ENCODE results near the gene ORAI1.

ORAI1 gene

DNA sequence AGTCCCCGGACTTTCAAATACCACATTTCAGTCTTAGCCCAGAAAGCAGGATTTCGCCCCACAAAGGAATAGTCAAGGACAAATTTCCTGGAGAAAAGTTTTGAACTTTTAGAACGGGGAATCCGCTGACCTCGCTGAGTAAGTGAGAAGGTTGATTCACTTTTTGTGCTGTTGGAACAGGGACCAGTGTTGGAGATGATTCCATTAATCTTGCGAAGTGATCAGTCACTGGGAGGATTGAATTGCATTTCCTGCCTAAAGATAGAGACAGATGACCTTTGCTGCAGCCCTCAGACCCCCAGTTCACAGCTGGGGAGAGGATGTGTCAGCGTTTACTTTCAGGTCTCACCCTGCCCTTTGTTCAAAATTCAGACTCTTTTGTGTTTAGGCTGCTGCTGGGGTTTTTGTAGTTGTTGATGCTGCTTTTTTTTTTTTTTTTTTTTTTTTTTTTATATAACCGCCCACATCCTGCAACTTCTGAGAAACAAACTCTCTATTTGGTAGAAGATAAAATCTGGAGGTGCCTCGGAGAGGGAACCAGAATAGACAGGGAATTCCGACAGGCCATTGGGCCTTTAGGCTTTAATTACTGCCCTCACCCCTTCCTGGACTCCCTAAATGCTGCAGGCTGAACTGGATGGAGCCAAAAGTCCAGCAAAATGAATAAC is 35.7 kb upstream of the ORAI1 start:
- DNase-seq (ENCODE audit: extremely low spot score), result no peak
- no peak for TF ChIP-seq FOXK2 (IDR thresholded peaks at IDR 0.05)
- no peak for TF ChIP-seq NFRKB (IDR thresholded peaks at IDR 0.05)
- TF ChIP-seq LEF1 (IDR thresholded peaks at IDR 0.05; ENCODE audit: borderline replicate concordance), result no peak
- no peak for TF ChIP-seq ARNT (IDR thresholded peaks at IDR 0.05)
- TF ChIP-seq FOXA1 (IDR thresholded peaks at IDR 0.05), result no peak
- no peak for TF ChIP-seq TARDBP (IDR thresholded peaks at IDR 0.05)
- no peak for TF ChIP-seq FOXM1 (IDR thresholded peaks at IDR 0.05; ENCODE audit: borderline replicate concordance)
- TF ChIP-seq ZNF384 (IDR thresholded peaks at IDR 0.05), result no peak
- TF ChIP-seq HDGF (IDR thresholded peaks at IDR 0.05; ENCODE audit: borderline replicate concordance), result no peak
- TF ChIP-seq L3MBTL2 (conservative IDR thresholded peaks at IDR 0.05), result no peak
- TF ChIP-seq, protein P1, sequence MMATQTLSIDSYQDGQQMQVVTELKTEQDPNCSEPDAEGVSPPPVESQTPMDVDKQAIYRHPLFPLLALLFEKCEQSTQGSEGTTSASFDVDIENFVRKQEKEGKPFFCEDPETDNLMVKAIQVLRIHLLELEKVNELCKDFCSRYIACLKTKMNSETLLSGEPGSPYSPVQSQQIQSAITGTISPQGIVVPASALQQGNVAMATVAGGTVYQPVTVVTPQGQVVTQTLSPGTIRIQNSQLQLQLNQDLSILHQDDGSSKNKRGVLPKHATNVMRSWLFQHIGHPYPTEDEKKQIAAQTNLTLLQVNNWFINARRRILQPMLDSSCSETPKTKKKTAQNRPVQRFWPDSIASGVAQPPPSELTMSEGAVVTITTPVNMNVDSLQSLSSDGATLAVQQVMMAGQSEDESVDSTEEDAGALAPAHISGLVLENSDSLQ (IDR thresholded peaks at IDR 0.05), result no peak
- TF ChIP-seq ELF4 (IDR thresholded peaks at IDR 0.05), result no peak
- TF ChIP-seq SUZ12 (IDR thresholded peaks at IDR 0.05), result no peak
- TF ChIP-seq SP1 (IDR thresholded peaks at IDR 0.05), result no peak
- TF ChIP-seq CTBP1 (IDR thresholded peaks at IDR 0.05; ENCODE audit: borderline replicate concordance), result no peak
- no peak for TF ChIP-seq BHLHE40 (IDR thresholded peaks at IDR 0.05; ENCODE audit: borderline replicate concordance)
- ChIA-PET POLR2A (no interaction called here), CTCF (interaction anchor here (0.6 kb wide), 1 partner anchor 92 kb away, joined by 5 read pairs; no protein-coding TSS in a partner anchor)

DNA sequence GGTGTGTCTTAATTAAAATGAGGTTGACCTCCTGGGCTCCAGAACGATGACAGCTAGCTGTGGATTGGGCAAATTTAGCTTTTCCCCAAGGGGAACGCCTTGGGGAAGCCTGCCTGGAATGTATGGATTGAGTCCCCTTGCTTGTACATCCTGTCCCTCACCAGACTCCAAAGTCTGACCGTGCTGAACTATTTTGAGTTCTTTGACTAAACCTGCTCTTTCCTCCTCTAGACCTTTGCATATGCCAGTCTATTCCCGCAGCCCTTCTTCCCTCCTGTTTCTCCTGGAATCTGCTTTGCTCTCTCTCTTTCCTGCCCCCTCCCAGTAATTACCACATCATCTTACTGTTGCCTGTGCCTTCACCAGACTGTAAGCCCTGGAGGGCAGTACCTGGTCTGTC is 34.0 kb upstream of the ORAI1 start:
- ChIA-PET CTCF (no interaction called here), POLR2A (interaction anchor here (0.7 kb wide), 1 partner anchor 15 kb away, joined by 3 read pairs; no protein-coding TSS in a partner anchor)
- TF ChIP-seq ARNT (IDR thresholded peaks at IDR 0.05), result no peak
- TF ChIP-seq ELF4 (IDR thresholded peaks at IDR 0.05), result no peak
- TF ChIP-seq BHLHE40 (IDR thresholded peaks at IDR 0.05; ENCODE audit: borderline replicate concordance), result no peak
- TF ChIP-seq, protein P1 (IDR thresholded peaks at IDR 0.05), result no peak
- no peak for TF ChIP-seq ZNF384 (IDR thresholded peaks at IDR 0.05)
- no peak for TF ChIP-seq FOXK2 (IDR thresholded peaks at IDR 0.05)
- TF ChIP-seq SUZ12 (IDR thresholded peaks at IDR 0.05), result no peak
- TF ChIP-seq SP1 (IDR thresholded peaks at IDR 0.05), result no peak
- no peak for TF ChIP-seq LEF1 (IDR thresholded peaks at IDR 0.05; ENCODE audit: borderline replicate concordance)
- TF ChIP-seq FOXM1 (IDR thresholded peaks at IDR 0.05; ENCODE audit: borderline replicate concordance), result no peak
- no peak for DNase-seq (ENCODE audit: extremely low spot score)

DNA sequence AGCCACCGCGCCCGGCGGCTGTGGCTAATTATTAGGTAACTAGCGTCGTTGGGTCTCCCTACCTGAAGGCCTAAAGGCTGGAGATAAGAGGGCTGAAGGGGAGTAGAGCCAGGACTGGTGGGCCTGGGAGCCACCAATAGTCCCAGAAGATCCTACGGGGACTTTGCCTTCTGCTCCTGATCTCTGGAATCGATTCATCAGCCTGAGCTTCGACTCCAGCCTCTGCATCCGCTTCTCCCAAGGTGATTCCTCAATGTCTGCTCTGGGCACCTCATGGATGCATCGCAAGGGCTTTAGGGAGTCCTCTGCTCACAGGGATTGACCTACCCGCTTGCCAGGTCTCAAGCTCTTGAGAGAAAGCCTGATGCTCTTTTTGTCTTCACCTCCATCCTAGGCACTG is 30.8 kb upstream of the ORAI1 start:
- ChIA-PET POLR2A (no interaction called here), CTCF (no interaction called here)
- peak; percentile 4 for DNase-seq (ENCODE audit: extremely low spot score)
- TF ChIP-seq BHLHE40 (IDR thresholded peaks at IDR 0.05; ENCODE audit: borderline replicate concordance), result no peak
- TF ChIP-seq, protein P1 (IDR thresholded peaks at IDR 0.05), result no peak
- no peak for TF ChIP-seq FOXA1 (IDR thresholded peaks at IDR 0.05)
- TF ChIP-seq NFRKB (IDR thresholded peaks at IDR 0.05), result no peak
- TF ChIP-seq ARNT (IDR thresholded peaks at IDR 0.05), result no peak
- no peak for TF ChIP-seq LEF1 (IDR thresholded peaks at IDR 0.05; ENCODE audit: borderline replicate concordance)
- no peak for TF ChIP-seq SUZ12 (IDR thresholded peaks at IDR 0.05)
- no peak for TF ChIP-seq SP1 (IDR thresholded peaks at IDR 0.05)
- no peak for TF ChIP-seq CTBP1 (IDR thresholded peaks at IDR 0.05; ENCODE audit: borderline replicate concordance)
- TF ChIP-seq L3MBTL2 (conservative IDR thresholded peaks at IDR 0.05), result no peak

DNA sequence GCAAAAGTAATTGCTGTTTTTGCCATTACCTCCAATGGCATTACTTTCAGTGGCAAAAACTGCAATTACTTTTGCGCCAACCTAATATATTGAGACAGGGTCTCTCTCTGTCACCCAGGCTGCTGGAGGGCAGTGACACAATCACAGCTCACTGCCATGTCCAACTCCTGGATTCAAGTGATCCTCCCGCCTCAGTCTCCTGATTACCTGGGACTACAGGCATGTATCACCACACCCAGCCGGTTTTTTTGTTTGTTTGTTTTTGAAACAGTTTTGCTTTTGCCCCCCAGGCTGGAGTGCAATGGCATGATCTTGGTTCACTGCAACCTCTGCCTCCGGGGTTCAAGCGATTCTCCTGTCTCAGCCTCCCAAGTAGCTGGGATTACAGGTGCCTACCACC is 29.8 kb upstream of the ORAI1 start:
- CTCF ChIA-PET, result interaction anchor here (0.6 kb wide), 1 partner anchor 429 kb away, joined by 3 read pairs; no protein-coding TSS in a partner anchor
- no peak for DNase-seq (ENCODE audit: extremely low spot score)
- TF ChIP-seq FOXK2 (IDR thresholded peaks at IDR 0.05) (no peak), ELF4 (IDR thresholded peaks at IDR 0.05) (no peak), SUZ12 (IDR thresholded peaks at IDR 0.05) (no peak), LEF1 (IDR thresholded peaks at IDR 0.05; ENCODE audit: borderline replicate concordance) (no peak), FOXM1 (IDR thresholded peaks at IDR 0.05; ENCODE audit: borderline replicate concordance) (no peak), ZNF384 (IDR thresholded peaks at IDR 0.05) (no peak), CTBP1 (IDR thresholded peaks at IDR 0.05; ENCODE audit: borderline replicate concordance) (no peak), HDGF (IDR thresholded peaks at IDR 0.05; ENCODE audit: borderline replicate concordance) (no peak), BHLHE40 (IDR thresholded peaks at IDR 0.05; ENCODE audit: borderline replicate concordance) (no peak), NFRKB (IDR thresholded peaks at IDR 0.05) (no peak), SP1 (IDR thresholded peaks at IDR 0.05) (no peak), TARDBP (IDR thresholded peaks at IDR 0.05) (no peak), L3MBTL2 (conservative IDR thresholded peaks at IDR 0.05) (no peak), ARNT (IDR thresholded peaks at IDR 0.05) (no peak), FOXA1 (IDR thresholded peaks at IDR 0.05) (no peak)
- TF ChIP-seq, protein P1 (IDR thresholded peaks at IDR 0.05), result no peak
- POLR2A ChIA-PET, result no interaction called here

DNA sequence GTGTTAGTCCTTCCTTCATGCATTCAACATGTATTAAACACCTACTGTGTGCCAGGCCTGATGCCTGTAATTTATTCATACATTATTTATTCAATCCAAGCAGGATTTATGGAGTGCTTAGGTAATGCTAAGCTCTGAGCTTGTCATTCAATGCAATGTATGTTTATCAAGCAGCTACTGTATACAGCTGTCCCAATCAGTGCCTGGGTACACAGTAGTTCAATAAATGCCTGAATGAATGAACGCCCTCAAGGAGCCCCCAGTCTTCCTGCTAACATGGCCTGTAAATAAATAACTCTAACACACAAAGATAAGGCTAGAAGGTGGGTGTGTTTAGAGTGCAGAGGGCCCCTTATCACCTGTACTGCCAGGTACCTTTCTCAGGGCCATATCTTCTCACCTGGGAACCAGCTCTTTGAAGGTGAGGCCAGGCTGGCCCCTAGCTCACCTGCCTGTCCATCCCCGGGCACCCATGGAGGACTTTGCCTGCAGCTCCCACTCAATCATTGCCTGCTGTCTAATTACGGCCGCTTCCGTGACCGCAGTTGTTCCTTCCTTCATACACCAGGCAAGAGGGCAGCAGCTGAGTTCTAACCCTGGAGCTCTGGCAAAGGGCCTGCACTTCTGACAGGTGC is 25.5 kb upstream of the ORAI1 start:
- DNase-seq (ENCODE audit: extremely low spot score), result peak; percentile 2
- TF ChIP-seq SUZ12 (IDR thresholded peaks at IDR 0.05) (no peak), FOXK2 (IDR thresholded peaks at IDR 0.05) (no peak), ZNF384 (IDR thresholded peaks at IDR 0.05) (no peak), FOXA1 (IDR thresholded peaks at IDR 0.05) (no peak), ARNT (IDR thresholded peaks at IDR 0.05) (no peak), BHLHE40 (IDR thresholded peaks at IDR 0.05; ENCODE audit: borderline replicate concordance) (no peak), L3MBTL2 (conservative IDR thresholded peaks at IDR 0.05) (no peak), LEF1 (IDR thresholded peaks at IDR 0.05; ENCODE audit: borderline replicate concordance) (no peak), TARDBP (IDR thresholded peaks at IDR 0.05) (no peak), FOXM1 (IDR thresholded peaks at IDR 0.05; ENCODE audit: borderline replicate concordance) (no peak), CTBP1 (IDR thresholded peaks at IDR 0.05; ENCODE audit: borderline replicate concordance) (no peak), HDGF (IDR thresholded peaks at IDR 0.05; ENCODE audit: borderline replicate concordance) (no peak), NFRKB (IDR thresholded peaks at IDR 0.05) (no peak), ELF4 (IDR thresholded peaks at IDR 0.05) (no peak), SP1 (IDR thresholded peaks at IDR 0.05) (no peak)
- TF ChIP-seq, protein P1 (IDR thresholded peaks at IDR 0.05), result no peak
- ChIA-PET CTCF (no interaction called here), POLR2A (no interaction called here)

Data from HEK293T (cell line).